A549 (cell line): ENCODE results near the gene ZFPM1.

Source experiments
- CBX8 ChIP-seq: fragments of 200-600 bp; sonication (generic); IDR thresholded peaks from 2 replicates; pipeline ENCODE4 v1.6.1; 2016
- CHD2 ChIP-seq: fragments of 150-350 bp; IDR thresholded peaks from 2 replicates; pipeline ENCODE4 v1.6.1; 2014; ENCODE audit warnings: low read length; ENCODE audit not compliant: partially characterized antibody
- CTCF ChIP-seq: fragments of >200 bp; sonication (Bioruptor Twin); formaldehyde crosslinking; IDR thresholded peaks from 3 replicates; pipeline ENCODE4 v1.5.1; 2016
- EP300 ChIP-seq, 2 experiments: fragments of >200 bp; sonication (Bioruptor Twin); formaldehyde crosslinking; IDR thresholded peaks; 2 replicates in 1 of 2; 3 replicates in 1 of 2; pipeline ENCODE4 v1.6.1; 2016 to 2017
- JUNB ChIP-seq: fragments of >200 bp; sonication (Bioruptor Twin); formaldehyde crosslinking; IDR thresholded peaks from 2 replicates; pipeline ENCODE4 v1.6.1; 2016
- MAX ChIP-seq: IDR thresholded peaks from 2 replicates; pipeline ENCODE4 v1.6.1; 2012
- POLR2A ChIP-seq: IDR thresholded peaks from 2 replicates; pipeline ENCODE4 v1.6.1; 2012; ENCODE audit warnings: mild to moderate bottlenecking, low read length
- TF ChIP-seq, protein P1 (sequence below): IDR thresholded peaks from 2 replicates; pipeline ENCODE4 v1.6.1; 2012

GRCh38 chr16:88529596-88529995 is 76.5 kb downstream of the ZFPM1 start:
- TF ChIP-seq CTCF (no peak), MAX (no peak), EP300 (IDR thresholded peaks at IDR 0.05) (no peak), CBX8 (no peak), JUNB (no peak), CHD2 (no peak), POLR2A (no peak)
- TF ChIP-seq, protein P1, sequence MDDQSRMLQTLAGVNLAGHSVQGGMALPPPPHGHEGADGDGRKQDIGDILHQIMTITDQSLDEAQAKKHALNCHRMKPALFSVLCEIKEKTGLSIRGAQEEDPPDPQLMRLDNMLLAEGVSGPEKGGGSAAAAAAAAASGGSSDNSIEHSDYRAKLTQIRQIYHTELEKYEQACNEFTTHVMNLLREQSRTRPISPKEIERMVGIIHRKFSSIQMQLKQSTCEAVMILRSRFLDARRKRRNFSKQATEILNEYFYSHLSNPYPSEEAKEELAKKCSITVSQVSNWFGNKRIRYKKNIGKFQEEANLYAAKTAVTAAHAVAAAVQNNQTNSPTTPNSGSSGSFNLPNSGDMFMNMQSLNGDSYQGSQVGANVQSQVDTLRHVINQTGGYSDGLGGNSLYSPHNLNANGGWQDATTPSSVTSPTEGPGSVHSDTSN: no peak
